ENCODE results near the gene PPP1R9B.

- TF ChIP-seq CTCF (IDR thresholded peaks at IDR 0.05; ENCODE audit: control extremely low read depth in 1 of 3, insufficient read depth in 1 of 3, low read depth in 1 of 3, low read length in 3 of 3) (no peak), RAD21 (IDR thresholded peaks at IDR 0.05 in 1 of 2, conservative IDR thresholded peaks at IDR 0.05 in 1 of 2; ENCODE audit: low read depth in 2 of 2, low read length in 2 of 2) (no peak), GABPA (IDR thresholded peaks at IDR 0.05; ENCODE audit: borderline replicate concordance, insufficient read depth, low read length) (no peak), RXRA (IDR thresholded peaks at IDR 0.05; ENCODE audit: insufficient read depth, low read depth, low read length) (no peak), SRF (IDR thresholded peaks at IDR 0.05; ENCODE audit: low read depth, low read length) (no peak), JUN (IDR thresholded peaks at IDR 0.05; ENCODE audit: low read depth, low read length) (no peak)
These were observed 46.3 kb upstream of the PPP1R9B start for GRCh38 chr17:50196826-50197225.
